HCT116 (cell line): Measurements from ENCODE around the gene MAPK4. TPM values are rescaled to one million over a fixed set of nuclear protein-coding genes. Genes with fewer than 3 reads are reported as not detected.

Experiments used
- ATAC-seq: fragments of 200-7000 bp; cut with Tn5 transposase; 2 replicates; pipeline ENCODE4 v1.9.1; 2020; ENCODE audit warnings: mild to moderate bottlenecking, moderate library complexity
- BruUV-seq: library from RNA; stranded (reverse); fragments of 400-500 nt; replicated peaks from 2 replicates; lab custom pipeline; 2021; lab: Mats Ljungman, UMichigan
- CTCF ChIA-PET: fragments of 300-600 bp; sonication (Branson Sonifier 250); formaldehyde crosslinking; loops from one replicate; lab custom pipeline; 2021; ENCODE audit warnings: antibody characterized with exemption; lab: Charles Lee
- POLR2A ChIA-PET: fragments of 300-600, 350-600 bp; sonication (Branson Sonifier 250); formaldehyde crosslinking; loops from one replicate; lab custom pipeline; 2021; ENCODE audit warnings: antibody characterized with exemption; lab: Charles Lee
- RAD21 ChIA-PET, 2 experiments: fragments of 300-600 bp; sonication (Branson Sonifier 250); formaldehyde crosslinking; loops; one replicate each; lab custom pipeline; 2023; ENCODE audit warnings: low total read pairs in 2 of 2; ENCODE audit not compliant: uncharacterized antibody in 2 of 2, unreplicated experiment in 2 of 2, low non-redundant PET in 1 of 2; lab: Charles Lee
- DNase-seq: peaks from one replicate; pipeline ENCODE4 v3.0.0-alpha.2; 2010; ENCODE audit warnings: low read depth, low spot score
- H2AFZ ChIP-seq: fragments of 200-600 bp; shearing (Covaris generic), sonication (generic); 2 replicates; pipeline ENCODE4 v1.6.1; 2017; ENCODE audit warnings: low read depth, mixed run types, mixed read lengths, antibody characterized with exemption, low read length; ENCODE audit not compliant: poor library complexity, severe bottlenecking
- H3K27ac ChIP-seq: 2 replicates; pipeline ENCODE4 v1.5.1; 2012; ENCODE audit warnings: low read depth, low read length
- H3K27me3 ChIP-seq: fragments of 200-600 bp; sonication (generic); 2 replicates; pipeline ENCODE4 v1.6.1; 2016; ENCODE audit warnings: mixed run types, low read length, mixed read lengths; ENCODE audit not compliant: insufficient read depth
- H3K36me3 ChIP-seq, 2 experiments: fragments of 200-500 bp in 1 of 2; fragments of 200-600 bp in 1 of 2; sonication (Bioruptor generic) in 1 of 2; sonication (generic) in 1 of 2; 2 replicates each; pipeline versions ENCODE4 v1.5.1 to v1.6.1; 2014 to 2016; ENCODE audit warnings: low read length in 2 of 2, inconsistent platforms in 1 of 2, mixed read lengths in 1 of 2, mixed run types in 1 of 2; ENCODE audit not compliant: insufficient read depth in 2 of 2, control insufficient read depth in 1 of 2
- H3K4me1 ChIP-seq, 2 experiments: fragments of 200-600 bp in 1 of 2; sonication (generic) in 1 of 2; 2 replicates each; pipeline versions ENCODE4 v1.5.1 to v1.6.1; 2012 to 2017; ENCODE audit warnings: low read length in 2 of 2, inconsistent platforms in 1 of 2, mild to moderate bottlenecking in 1 of 2, mixed read lengths in 1 of 2, mixed run types in 1 of 2, moderate library complexity in 1 of 2; ENCODE audit not compliant: insufficient read depth in 2 of 2, control insufficient read depth in 1 of 2
- H3K4me2 ChIP-seq: fragments of 200-600 bp; sonication (generic); 2 replicates; pipeline ENCODE4 v1.6.1; 2017; ENCODE audit warnings: mixed run types, low read length, mixed read lengths
- H3K4me3 ChIP-seq, 2 experiments: fragments of 200-600 bp in 1 of 2; sonication (generic) in 1 of 2; replicated peaks in 1 of 2; 2 replicates each; pipeline ENCODE4 v1.5.1; 2011 to 2016; ENCODE audit warnings: low read length in 2 of 2, control low read depth in 1 of 2, low read depth in 1 of 2, mild to moderate bottlenecking in 1 of 2, mixed read lengths in 1 of 2, mixed run types in 1 of 2
- H3K79me2 ChIP-seq: fragments of 200-600 bp; sonication (generic); 2 replicates; pipeline ENCODE4 v1.6.1; 2017; ENCODE audit warnings: mild to moderate bottlenecking, mixed run types, low read length, moderate library complexity, mixed read lengths; ENCODE audit not compliant: insufficient read depth
- H3K9ac ChIP-seq: fragments of 200-600 bp; sonication (generic); 2 replicates; pipeline ENCODE4 v1.6.1; 2016; ENCODE audit warnings: low read length, mixed read lengths
- H3K9me2 ChIP-seq: fragments of 200-600 bp; sonication (generic), shearing (Covaris generic); 2 replicates; pipeline ENCODE4 v1.6.1; 2017; ENCODE audit warnings: mixed run types, mild to moderate bottlenecking, moderate library complexity; ENCODE audit not compliant: insufficient read depth
- H3K9me3 ChIP-seq, 2 experiments: fragments of 200-500 bp in 1 of 2; fragments of 200-600 bp in 1 of 2; sonication (Bioruptor generic) in 1 of 2; sonication (generic) in 1 of 2; 2 replicates each; pipeline ENCODE4 v1.6.1; 2014 to 2017; ENCODE audit warnings: low read length in 2 of 2, mixed read lengths in 2 of 2, inconsistent platforms in 1 of 2, low read depth in 1 of 2, mild to moderate bottlenecking in 1 of 2, mixed run types in 1 of 2, moderate library complexity in 1 of 2; ENCODE audit not compliant: control insufficient read depth in 1 of 2, insufficient read depth in 1 of 2
- H4K20me1 ChIP-seq: fragments of 200-600 bp; sonication (generic), shearing (Covaris generic); 2 replicates; pipeline ENCODE4 v1.6.1; 2017; ENCODE audit warnings: mixed run types, mild to moderate bottlenecking, moderate library complexity; ENCODE audit not compliant: insufficient read depth
- CBX3 ChIP-seq: IDR thresholded peaks from 2 replicates; pipeline ENCODE4 v1.6.1; 2012; ENCODE audit warnings: low read depth
- CTCF ChIP-seq, 3 experiments: fragments of 200-600 bp in 1 of 3; sonication (generic) in 1 of 3; IDR thresholded peaks in 2 of 3; conservative IDR thresholded peaks in 1 of 3; 2 replicates each; pipeline ENCODE4 v1.5.1; 2012 to 2017; ENCODE audit warnings: low read depth in 2 of 3, low read length in 2 of 3, antibody characterized with exemption in 1 of 3, borderline replicate concordance in 1 of 3, control low read depth in 1 of 3, mild to moderate bottlenecking in 1 of 3, mixed read lengths in 1 of 3, mixed run types in 1 of 3, moderate library complexity in 1 of 3; ENCODE audit not compliant: insufficient read depth in 1 of 3
- EZH2 ChIP-seq: fragments of 200-600 bp; sonication (generic); IDR thresholded peaks from 2 replicates; pipeline ENCODE4 v1.6.1; 2017; ENCODE audit warnings: antibody characterized with exemption, mixed run types
- FOSL1 ChIP-seq: IDR thresholded peaks from 2 replicates; pipeline ENCODE4 v1.6.1; 2012; ENCODE audit warnings: low read depth
- SRF ChIP-seq: IDR thresholded peaks from 2 replicates; pipeline ENCODE4 v1.6.1; 2012; ENCODE audit warnings: low read depth
- TCF7L2 ChIP-seq: IDR thresholded peaks from 2 replicates; pipeline ENCODE4 v1.7.0; 2011; ENCODE audit warnings: borderline replicate concordance, inconsistent platforms; ENCODE audit not compliant: insufficient read depth, insufficient read length; ENCODE audit errors: extremely low read depth
- YY1 ChIP-seq: IDR thresholded peaks from 2 replicates; pipeline ENCODE4 v1.6.1; 2011; ENCODE audit warnings: low read length, low read depth, moderate library complexity, mild to moderate bottlenecking; ENCODE audit not compliant: insufficient replicate concordance; ENCODE audit errors: extremely low read depth
- ZNF274 ChIP-seq: fragments of 200-500 bp; sonication (Bioruptor generic); IDR thresholded peaks from 2 replicates; pipeline ENCODE4 v1.6.1; 2014; ENCODE audit warnings: mild to moderate bottlenecking, low read depth, low read length, inconsistent platforms
- intact Hi-C: fragments of 100-400 bp; cut with micrococcal nuclease; formaldehyde crosslinking; loops from 2 replicates; pipeline ENCODE4 v1.10.0; 2022
- total RNA-seq: library from RNA; stranded (reverse); gene quantifications from one replicate; pipeline ENCODE4 v1.2.1, GENCODE V29; 2021; ENCODE audit not compliant: unreplicated experiment
- TF ChIP-seq, protein P1 (sequence below): IDR thresholded peaks from 2 replicates; pipeline ENCODE4 v1.6.1; 2012; ENCODE audit warnings: low read depth
- TF ChIP-seq, protein P2 (sequence below): IDR thresholded peaks from 2 replicates; pipeline ENCODE4 v1.6.1; 2012
- TF ChIP-seq, protein P3 (sequence below): IDR thresholded peaks from 2 replicates; pipeline ENCODE4 v1.6.1; 2012
- TF ChIP-seq, protein P4 (sequence below): IDR thresholded peaks from 2 replicates; pipeline ENCODE4 v1.6.1; 2011; ENCODE audit warnings: mild to moderate bottlenecking, low read length, moderate library complexity; ENCODE audit not compliant: insufficient replicate concordance; ENCODE audit errors: extremely low read depth

Gene MAPK4
- total RNA-seq, 1 experiment from 2014 or later = 0.89 TPM

GRCh38 chr18:50769463-50769862 is 209.6 kb downstream of the MAPK4 start:
- intact Hi-C loops = no loop called here
- Histone ChIP-seq H3K9me3 (no peaks in the 10 kb centered on the region; a peak in 2 of 4 replicates), H3K27me3 (no peaks in the 10 kb centered on the region), H4K20me1 (no peaks in the 10 kb centered on the region), H2AFZ (no peak overlapping the region), H3K36me3 (no peaks in the 10 kb centered on the region), H3K4me2 (no peak overlapping the region), H3K27ac (no peak overlapping the region), H3K9ac (no peak overlapping the region), H3K79me2 (no peaks in the 10 kb centered on the region), H3K4me1 (no peaks in the 10 kb centered on the region), H3K4me3 (no peak overlapping the region), H3K9me2 (no peaks in the 10 kb centered on the region)
- ChIA-PET RAD21 (no interaction called here), CTCF (no interaction called here), POLR2A (no interaction called here)
- no peak for DNase-seq
- no peak for ATAC-seq
- no TSS peak for BruUV-seq
- TF ChIP-seq ZNF274 (no peak), YY1 (no peak)
- TF ChIP-seq, protein P1, sequence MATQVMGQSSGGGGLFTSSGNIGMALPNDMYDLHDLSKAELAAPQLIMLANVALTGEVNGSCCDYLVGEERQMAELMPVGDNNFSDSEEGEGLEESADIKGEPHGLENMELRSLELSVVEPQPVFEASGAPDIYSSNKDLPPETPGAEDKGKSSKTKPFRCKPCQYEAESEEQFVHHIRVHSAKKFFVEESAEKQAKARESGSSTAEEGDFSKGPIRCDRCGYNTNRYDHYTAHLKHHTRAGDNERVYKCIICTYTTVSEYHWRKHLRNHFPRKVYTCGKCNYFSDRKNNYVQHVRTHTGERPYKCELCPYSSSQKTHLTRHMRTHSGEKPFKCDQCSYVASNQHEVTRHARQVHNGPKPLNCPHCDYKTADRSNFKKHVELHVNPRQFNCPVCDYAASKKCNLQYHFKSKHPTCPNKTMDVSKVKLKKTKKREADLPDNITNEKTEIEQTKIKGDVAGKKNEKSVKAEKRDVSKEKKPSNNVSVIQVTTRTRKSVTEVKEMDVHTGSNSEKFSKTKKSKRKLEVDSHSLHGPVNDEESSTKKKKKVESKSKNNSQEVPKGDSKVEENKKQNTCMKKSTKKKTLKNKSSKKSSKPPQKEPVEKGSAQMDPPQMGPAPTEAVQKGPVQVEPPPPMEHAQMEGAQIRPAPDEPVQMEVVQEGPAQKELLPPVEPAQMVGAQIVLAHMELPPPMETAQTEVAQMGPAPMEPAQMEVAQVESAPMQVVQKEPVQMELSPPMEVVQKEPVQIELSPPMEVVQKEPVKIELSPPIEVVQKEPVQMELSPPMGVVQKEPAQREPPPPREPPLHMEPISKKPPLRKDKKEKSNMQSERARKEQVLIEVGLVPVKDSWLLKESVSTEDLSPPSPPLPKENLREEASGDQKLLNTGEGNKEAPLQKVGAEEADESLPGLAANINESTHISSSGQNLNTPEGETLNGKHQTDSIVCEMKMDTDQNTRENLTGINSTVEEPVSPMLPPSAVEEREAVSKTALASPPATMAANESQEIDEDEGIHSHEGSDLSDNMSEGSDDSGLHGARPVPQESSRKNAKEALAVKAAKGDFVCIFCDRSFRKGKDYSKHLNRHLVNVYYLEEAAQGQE = no peak

GRCh38 chr18:50775207-50775606 is 215.3 kb downstream of the MAPK4 start:
- ChIA-PET POLR2A (no interaction called here), CTCF (no interaction called here), RAD21 (no interaction called here)
- intact Hi-C loops = no loop called here
- Histone ChIP-seq H3K36me3 (no peaks in the 10 kb centered on the region), H3K9ac (no peak overlapping the region), H2AFZ (no peak overlapping the region), H3K9me2 (no peaks in the 10 kb centered on the region), H3K4me1 (peaks cover 0 to 4% of the 10 kb centered on the region in 2 experiments; a peak in 1 of 4 replicates), H3K4me3 (no peak overlapping the region; a peak in 1 of 4 replicates), H3K79me2 (no peaks in the 10 kb centered on the region), H4K20me1 (no peaks in the 10 kb centered on the region), H3K27me3 (peaks cover 8% of the 10 kb centered on the region; the same call in 1 of the 2 replicates), H3K27ac (no peak overlapping the region), H3K4me2 (peak overlapping the region; percentile 15; the same call in 1 of the 2 replicates), H3K9me3 (no peaks in the 10 kb centered on the region)
- DNase-seq (no peak), ATAC-seq (peak; percentile 63)
- TF ChIP-seq FOSL1 (no peak), SRF (no peak), CBX3 (no peak), CTCF (IDR thresholded peaks at IDR 0.05 in 2 of 3, conservative IDR thresholded peaks at IDR 0.05 in 1 of 3; ENCODE audit: borderline replicate concordance in 1 of 3, insufficient read depth in 1 of 3, low read depth in 2 of 3, low read length in 2 of 3) (no peak), EZH2 (no peak), TCF7L2 (no peak)
- TF ChIP-seq, protein P2, sequence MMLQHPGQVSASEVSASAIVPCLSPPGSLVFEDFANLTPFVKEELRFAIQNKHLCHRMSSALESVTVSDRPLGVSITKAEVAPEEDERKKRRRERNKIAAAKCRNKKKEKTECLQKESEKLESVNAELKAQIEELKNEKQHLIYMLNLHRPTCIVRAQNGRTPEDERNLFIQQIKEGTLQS = no peak
- TF ChIP-seq, protein P3, sequence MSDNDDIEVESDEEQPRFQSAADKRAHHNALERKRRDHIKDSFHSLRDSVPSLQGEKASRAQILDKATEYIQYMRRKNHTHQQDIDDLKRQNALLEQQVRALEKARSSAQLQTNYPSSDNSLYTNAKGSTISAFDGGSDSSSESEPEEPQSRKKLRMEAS = no peak
- TF ChIP-seq, protein P4, sequence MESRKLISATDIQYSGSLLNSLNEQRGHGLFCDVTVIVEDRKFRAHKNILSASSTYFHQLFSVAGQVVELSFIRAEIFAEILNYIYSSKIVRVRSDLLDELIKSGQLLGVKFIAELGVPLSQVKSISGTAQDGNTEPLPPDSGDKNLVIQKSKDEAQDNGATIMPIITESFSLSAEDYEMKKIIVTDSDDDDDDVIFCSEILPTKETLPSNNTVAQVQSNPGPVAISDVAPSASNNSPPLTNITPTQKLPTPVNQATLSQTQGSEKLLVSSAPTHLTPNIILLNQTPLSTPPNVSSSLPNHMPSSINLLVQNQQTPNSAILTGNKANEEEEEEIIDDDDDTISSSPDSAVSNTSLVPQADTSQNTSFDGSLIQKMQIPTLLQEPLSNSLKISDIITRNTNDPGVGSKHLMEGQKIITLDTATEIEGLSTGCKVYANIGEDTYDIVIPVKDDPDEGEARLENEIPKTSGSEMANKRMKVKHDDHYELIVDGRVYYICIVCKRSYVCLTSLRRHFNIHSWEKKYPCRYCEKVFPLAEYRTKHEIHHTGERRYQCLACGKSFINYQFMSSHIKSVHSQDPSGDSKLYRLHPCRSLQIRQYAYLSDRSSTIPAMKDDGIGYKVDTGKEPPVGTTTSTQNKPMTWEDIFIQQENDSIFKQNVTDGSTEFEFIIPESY = no peak
- BruUV-seq = no TSS peak
